CD4-positive, alpha-beta T cell (primary cell): Measurements from ENCODE around the gene FBXO44. TPM values are rescaled to one million over a fixed set of nuclear protein-coding genes. Genes with fewer than 3 reads are reported as not detected.

Experiments used
- ATAC-seq: fragments of 200-7000 bp; cut with Tn5 transposase; one replicate; pipeline ENCODE4 v1.10.0; 2022; ENCODE audit warnings: mild to moderate bottlenecking; ENCODE audit not compliant: poor library complexity
- CTCF ChIA-PET: fragments of 350-600 bp; sonication (Branson Sonifier 250); formaldehyde crosslinking; loops from one replicate; lab custom pipeline; 2021; ENCODE audit warnings: antibody characterized with exemption, inconsistent platforms; lab: Charles Lee
- POLR2A ChIA-PET: fragments of 350-600 bp; sonication (Branson Sonifier 250); formaldehyde crosslinking; loops from one replicate; lab custom pipeline; 2021; ENCODE audit warnings: antibody characterized with exemption, inconsistent platforms; lab: Charles Lee
- DNase-seq, 14 experiments: peaks; one replicate each; pipeline ENCODE4 v3.0.0-alpha.2; 2013 to 2020; ENCODE audit warnings: mixed read lengths in 2 of 14
- H3K27ac ChIP-seq, 2 donors: one replicate each; pipeline versions ENCODE4 v1.5.1 to v1.7.0; 2013; ENCODE audit warnings: low read length in 2 of 2, low read depth in 1 of 2, mild to moderate bottlenecking in 1 of 2
- H3K27me3 ChIP-seq, 2 experiments: 1 replicate in 1 of 2; 2 replicates in 1 of 2; pipeline versions ENCODE4 v1.6.1 to v1.7.0; 2013; ENCODE audit warnings: low read length in 2 of 2, control low read depth in 1 of 2, mild to moderate bottlenecking in 1 of 2, moderate library complexity in 1 of 2; ENCODE audit not compliant: insufficient read depth in 2 of 2, control insufficient read depth in 1 of 2
- H3K36me3 ChIP-seq: one replicate; pipeline ENCODE4 v1.6.1; 2013; ENCODE audit warnings: low read length, control low read depth; ENCODE audit not compliant: insufficient read depth
- H3K4me1 ChIP-seq: one replicate; pipeline ENCODE4 v1.6.1; 2013; ENCODE audit warnings: low read length, control low read depth; ENCODE audit not compliant: insufficient read depth
- H3K4me3 ChIP-seq: one replicate; pipeline ENCODE4 v1.5.1; 2013; ENCODE audit warnings: mild to moderate bottlenecking, low read length, moderate library complexity
- H3K9me3 ChIP-seq, 2 experiments: 1 replicate in 1 of 2; 2 replicates in 1 of 2; pipeline versions ENCODE4 v1.6.1 to v1.7.0; 2013; ENCODE audit warnings: low read length in 2 of 2, mild to moderate bottlenecking in 2 of 2, control low read depth in 1 of 2, moderate library complexity in 1 of 2; ENCODE audit not compliant: control insufficient read depth in 1 of 2, insufficient read depth in 1 of 2
- H3K27ac Mint-ChIP-seq: one replicate; pipeline ENCODE4 v1.8.0; 2020; ENCODE audit warnings: mixed read lengths
- H3K27me3 Mint-ChIP-seq: one replicate; pipeline ENCODE4 v1.8.0; 2021; ENCODE audit warnings: mixed read lengths
- H3K36me3 Mint-ChIP-seq: one replicate; pipeline ENCODE4 v1.8.0; 2021; ENCODE audit warnings: low read depth, mixed read lengths
- H3K4me1 Mint-ChIP-seq: one replicate; pipeline ENCODE4 v1.8.0; 2021; ENCODE audit warnings: low read depth, mixed read lengths
- H3K4me3 Mint-ChIP-seq: one replicate; pipeline ENCODE4 v1.8.0; 2020; ENCODE audit warnings: mild to moderate bottlenecking, mixed read lengths
- H3K9me3 Mint-ChIP-seq: one replicate; pipeline ENCODE4 v1.8.0; 2020; ENCODE audit warnings: mixed read lengths
- intact Hi-C, 2 experiments: fragments of 100-400 bp; cut with DNase I in 1 of 2; cut with micrococcal nuclease in 1 of 2; formaldehyde crosslinking; loops; one replicate each; pipeline versions ENCODE4 v1.15.1 to v1.9.0; 2023 to 2025; cut with DNase I, micrococcal nuclease
- total RNA-seq, 174 experiments: library from RNA in 2 of 174; stranded (reverse) in 2 of 174; gene quantifications; one replicate each; pipeline ENCODE4 v1.2.3 and lab custom pipeline; 2021 to 2026
- TF ChIP-seq, protein P1 (sequence below): fragments of 200-600 bp; IDR thresholded peaks from one replicate; pipeline ENCODE4 v1.8.0; 2022; ENCODE audit warnings: antibody characterized with exemption, mild to moderate bottlenecking

The FBXO44 gene
- total RNA-seq, 2 experiments from 2014 or later = 44.9 to 48.4 TPM

DNA sequence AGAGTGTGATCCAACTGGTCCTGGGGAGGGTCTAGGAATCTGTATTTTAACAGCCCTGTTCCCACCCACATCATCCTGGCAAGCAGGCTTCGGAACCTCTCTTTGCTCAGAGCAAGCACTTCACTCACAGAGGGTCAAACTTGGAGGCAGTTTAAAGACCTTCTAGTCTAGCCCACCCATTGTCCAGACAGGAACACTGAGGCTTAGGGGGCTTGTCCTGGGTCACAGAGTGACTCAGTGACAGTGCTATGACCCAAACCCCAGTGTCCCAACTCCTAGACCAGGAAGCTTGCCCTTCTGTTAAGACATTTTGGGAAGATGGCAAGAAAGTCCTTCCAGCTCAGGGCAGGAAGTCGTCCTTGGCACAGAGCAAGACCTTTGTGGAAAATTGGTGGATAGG, 36.9 kb upstream of the FBXO44 start:
- no peak for DNase-seq
- peaks cover 3 to 6% of the 10 kb centered on the region in 2 experiments for H3K27me3 ChIP-seq
- no peaks in the 10 kb centered on the region for H3K9me3 Mint-ChIP-seq
- H3K36me3 Mint-ChIP-seq = no peaks in the 10 kb centered on the region
- no peak overlapping the region for H3K27ac Mint-ChIP-seq
- H3K4me1 ChIP-seq = no peaks in the 10 kb centered on the region
- H3K9me3 ChIP-seq = no peaks in the 10 kb centered on the region
- TF ChIP-seq, protein P1, sequence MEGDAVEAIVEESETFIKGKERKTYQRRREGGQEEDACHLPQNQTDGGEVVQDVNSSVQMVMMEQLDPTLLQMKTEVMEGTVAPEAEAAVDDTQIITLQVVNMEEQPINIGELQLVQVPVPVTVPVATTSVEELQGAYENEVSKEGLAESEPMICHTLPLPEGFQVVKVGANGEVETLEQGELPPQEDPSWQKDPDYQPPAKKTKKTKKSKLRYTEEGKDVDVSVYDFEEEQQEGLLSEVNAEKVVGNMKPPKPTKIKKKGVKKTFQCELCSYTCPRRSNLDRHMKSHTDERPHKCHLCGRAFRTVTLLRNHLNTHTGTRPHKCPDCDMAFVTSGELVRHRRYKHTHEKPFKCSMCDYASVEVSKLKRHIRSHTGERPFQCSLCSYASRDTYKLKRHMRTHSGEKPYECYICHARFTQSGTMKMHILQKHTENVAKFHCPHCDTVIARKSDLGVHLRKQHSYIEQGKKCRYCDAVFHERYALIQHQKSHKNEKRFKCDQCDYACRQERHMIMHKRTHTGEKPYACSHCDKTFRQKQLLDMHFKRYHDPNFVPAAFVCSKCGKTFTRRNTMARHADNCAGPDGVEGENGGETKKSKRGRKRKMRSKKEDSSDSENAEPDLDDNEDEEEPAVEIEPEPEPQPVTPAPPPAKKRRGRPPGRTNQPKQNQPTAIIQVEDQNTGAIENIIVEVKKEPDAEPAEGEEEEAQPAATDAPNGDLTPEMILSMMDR = no peak
- ATAC-seq = no peak
- POLR2A ChIA-PET = no interaction called here
- peaks cover 3% of the 10 kb centered on the region for H3K27me3 Mint-ChIP-seq
- no peak overlapping the region for H3K4me3 ChIP-seq
- H3K4me1 Mint-ChIP-seq = no peaks in the 10 kb centered on the region
- no peak overlapping the region for H3K4me3 Mint-ChIP-seq
- H3K27ac ChIP-seq = no peak overlapping the region
- no peaks in the 10 kb centered on the region for H3K36me3 ChIP-seq
- CTCF ChIA-PET = no interaction called here
- intact Hi-C loops = no loop called here

DNA sequence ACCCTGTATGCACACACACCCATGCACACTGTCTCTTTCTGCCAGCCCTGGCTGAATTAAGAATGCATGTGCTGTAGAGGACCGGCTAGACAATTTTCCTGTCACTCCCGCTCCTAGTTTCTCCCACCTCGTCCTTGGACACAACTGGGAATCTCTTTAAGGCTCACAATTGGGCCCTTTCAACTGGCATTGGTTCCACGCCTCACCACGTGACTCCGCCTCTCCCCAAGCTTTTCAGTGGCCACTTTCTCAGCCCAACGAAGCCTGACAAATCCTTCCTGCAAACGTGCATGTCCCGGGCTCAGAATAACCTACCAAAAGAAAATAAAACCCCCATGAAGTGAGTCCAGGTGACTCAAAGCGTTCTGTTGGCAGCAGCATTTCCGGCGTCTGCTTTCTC, 34.3 kb upstream of the FBXO44 start:
- ChIA-PET POLR2A (no interaction called here), CTCF (interaction anchor here (1.5 kb wide), 1 partner anchor 22 kb away, joined by 3 read pairs; no protein-coding TSS in a partner anchor)
- no peak for DNase-seq
- H3K4me1 Mint-ChIP-seq = no peaks in the 10 kb centered on the region
- H3K4me3 Mint-ChIP-seq = no peak overlapping the region
- no peaks in the 10 kb centered on the region for H3K9me3 Mint-ChIP-seq
- Histone ChIP-seq H3K27ac (no peak overlapping the region), H3K4me3 (no peak overlapping the region), H3K4me1 (no peaks in the 10 kb centered on the region), H3K36me3 (no peaks in the 10 kb centered on the region), H3K27me3 (peaks cover 3 to 6% of the 10 kb centered on the region in 2 experiments), H3K9me3 (no peaks in the 10 kb centered on the region)
- no peak for ATAC-seq
- TF ChIP-seq, protein P1 = no peak
- intact Hi-C loops = no loop called here
- no peaks in the 10 kb centered on the region for H3K36me3 Mint-ChIP-seq
- H3K27me3 Mint-ChIP-seq = peaks cover 4% of the 10 kb centered on the region
- no peak overlapping the region for H3K27ac Mint-ChIP-seq

GRCh38 chr1:11620924-11621323, 33.8 kb upstream of the FBXO44 start:
- Mint-ChIP-seq H3K9me3 (no peaks in the 10 kb centered on the region), H3K4me3 (no peak overlapping the region), H3K27ac (no peak overlapping the region), H3K27me3 (peaks cover 9% of the 10 kb centered on the region), H3K4me1 (no peaks in the 10 kb centered on the region), H3K36me3 (no peaks in the 10 kb centered on the region)
- no peaks in the 10 kb centered on the region for H3K36me3 ChIP-seq
- H3K9me3 ChIP-seq = no peaks in the 10 kb centered on the region
- POLR2A ChIA-PET = no interaction called here
- TF ChIP-seq, protein P1 = no peak
- CTCF ChIA-PET = interaction anchor here (1.5 kb wide), 1 partner anchor 21 kb away, joined by 3 read pairs; no protein-coding TSS in a partner anchor
- H3K27ac ChIP-seq = no peak overlapping the region
- no peak overlapping the region for H3K4me3 ChIP-seq
- intact Hi-C loops = no loop called here
- no peaks in the 10 kb centered on the region for H3K4me1 ChIP-seq
- peaks cover 3 to 6% of the 10 kb centered on the region in 2 experiments for H3K27me3 ChIP-seq
- DNase-seq = no peak
- no peak for ATAC-seq
